H1 (cell line): ENCODE measurements around the gene DRAP1. TPM values are rescaled to one million over a fixed set of nuclear protein-coding genes. Genes with fewer than 3 reads are reported as not detected.

Experiments
- E2F6 ChIP-seq: IDR thresholded peaks from 2 replicates; pipeline ENCODE4 v1.6.1; 2012; ENCODE audit warnings: inconsistent platforms
- JUN ChIP-seq: IDR thresholded peaks from 2 replicates; pipeline ENCODE4 v1.6.1; 2011; ENCODE audit warnings: low read depth, mild to moderate bottlenecking, improper control_type of control experiment, low read length
- ZNF274 ChIP-seq: IDR thresholded peaks from 2 replicates; pipeline ENCODE4 v1.7.0; 2012; ENCODE audit warnings: low read length, borderline replicate concordance; ENCODE audit errors: extremely low read depth
- polyA plus RNA-seq, 7 experiments: library from polyadenylated mRNA; depleted of rRNA in 3 of 7; stranded (reverse) in 5 of 7; unstranded in 2 of 7; fragments of >200 nt in 5 of 7; fragments of 200-250 nt in 2 of 7; gene quantifications; 1 replicate in 5 of 7; 2 replicates in 1 of 7; 4 replicates in 1 of 7; pipeline versions ENCODE4 v1.2.1 to v1.2.3, GENCODE V29; 2011 to 2013; ENCODE audit warnings: missing spikeins in 2 of 7, mixed read lengths in 2 of 7
- total RNA-seq: library from RNA; stranded (reverse); fragmentation: NEBNext Ultra II Directional; extraction: Animal tissue kit (Norgen Biotek cat#: 25700); gene quantifications from 2 replicates; pipeline ENCODE4 v1.2.1, GENCODE V29; 2021

DRAP1 gene
- total and polyA plus RNA-seq, 2 of the 8 experiments (the other 6 are each of a cell fraction or from before 2014, with no cell fraction given), result 62.5 to 98.7 TPM

- TF ChIP-seq ZNF274, result no peak
- no peak for TF ChIP-seq E2F6
- no peak for TF ChIP-seq JUN
Measured at GRCh38 chr11:65900899-65901180, 18.4 kb upstream of the DRAP1 start (continued).
